DOHH2 (cell line): Measurements from ENCODE around the gene PSME3.

Experiments
- EZH2phosphoT487 ChIP-seq: fragments of 200-600 bp; sonication (generic); IDR thresholded peaks from 2 replicates; pipeline ENCODE4 v1.6.1; 2017; ENCODE audit warnings: borderline replicate concordance, mild to moderate bottlenecking, antibody characterized with exemption, low read length, moderate library complexity, mixed read lengths
- TF ChIP-seq, protein P1 (sequence below): fragments of 200-600 bp; sonication (generic); IDR thresholded peaks from one replicate; pipeline ENCODE4 v1.5.1; 2014; ENCODE audit warnings: antibody characterized with exemption, mild to moderate bottlenecking, low read depth, low read length; ENCODE audit not compliant: poor library complexity, severe bottlenecking

DNA sequence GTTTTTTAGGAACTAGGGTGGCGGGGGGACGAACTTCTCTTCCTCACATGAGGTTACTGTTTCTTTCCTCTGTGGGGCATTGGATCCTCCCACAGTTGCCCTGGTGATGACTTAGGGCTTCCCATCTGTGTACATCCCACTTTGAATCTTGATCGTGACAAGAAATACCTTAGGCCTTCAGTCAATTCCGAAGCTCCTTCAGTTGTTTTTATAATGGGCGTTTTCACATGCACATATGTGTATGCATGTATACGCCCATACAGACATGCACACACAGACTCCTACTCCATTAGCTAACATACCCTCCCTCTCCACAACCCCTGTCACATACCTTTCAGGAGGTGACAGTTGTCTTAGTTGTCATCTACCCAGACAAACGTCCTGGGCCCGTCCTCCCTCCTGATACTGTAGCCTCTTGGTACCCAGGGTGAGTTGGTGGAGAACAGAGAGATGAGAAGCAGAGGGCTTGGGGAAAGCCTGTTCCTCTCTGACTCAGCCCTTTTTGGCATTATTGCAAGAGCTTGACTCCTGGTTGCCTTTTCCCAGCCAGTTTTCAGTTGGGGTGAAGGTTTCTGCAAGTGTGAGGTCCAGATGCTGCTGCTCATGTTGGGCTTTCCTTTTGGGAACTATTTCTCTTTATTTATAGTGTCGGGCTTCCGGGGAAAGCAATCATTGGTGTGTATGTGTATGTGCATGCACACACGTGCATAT, 8.9 kb downstream of the PSME3 start:
- TF ChIP-seq, protein P1, sequence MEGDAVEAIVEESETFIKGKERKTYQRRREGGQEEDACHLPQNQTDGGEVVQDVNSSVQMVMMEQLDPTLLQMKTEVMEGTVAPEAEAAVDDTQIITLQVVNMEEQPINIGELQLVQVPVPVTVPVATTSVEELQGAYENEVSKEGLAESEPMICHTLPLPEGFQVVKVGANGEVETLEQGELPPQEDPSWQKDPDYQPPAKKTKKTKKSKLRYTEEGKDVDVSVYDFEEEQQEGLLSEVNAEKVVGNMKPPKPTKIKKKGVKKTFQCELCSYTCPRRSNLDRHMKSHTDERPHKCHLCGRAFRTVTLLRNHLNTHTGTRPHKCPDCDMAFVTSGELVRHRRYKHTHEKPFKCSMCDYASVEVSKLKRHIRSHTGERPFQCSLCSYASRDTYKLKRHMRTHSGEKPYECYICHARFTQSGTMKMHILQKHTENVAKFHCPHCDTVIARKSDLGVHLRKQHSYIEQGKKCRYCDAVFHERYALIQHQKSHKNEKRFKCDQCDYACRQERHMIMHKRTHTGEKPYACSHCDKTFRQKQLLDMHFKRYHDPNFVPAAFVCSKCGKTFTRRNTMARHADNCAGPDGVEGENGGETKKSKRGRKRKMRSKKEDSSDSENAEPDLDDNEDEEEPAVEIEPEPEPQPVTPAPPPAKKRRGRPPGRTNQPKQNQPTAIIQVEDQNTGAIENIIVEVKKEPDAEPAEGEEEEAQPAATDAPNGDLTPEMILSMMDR, result no peak
- TF ChIP-seq EZH2phosphoT487, result no peak
